HS-27A (cell line): ENCODE measurements around the gene SPTSSB.

Experiments
- DNase-seq: peaks from one replicate; pipeline ENCODE4 v3.0.0-alpha.2; 2012; ENCODE audit warnings: low read depth, missing footprints

SPTSSB gene

GRCh38 chr3:161339517-161340500, 31.5 kb downstream of the SPTSSB start:
- no peak for DNase-seq

- no peak for DNase-seq
Measured at GRCh38 chr3:161337311-161337710, 34.0 kb downstream of the SPTSSB start.

- DNase-seq: no peak
Measured at GRCh38 chr3:161336661-161337060, 34.7 kb downstream of the SPTSSB start.

- no peak for DNase-seq
Measured at GRCh38 chr3:161333696-161334095, 37.6 kb downstream of the SPTSSB start.

- no peak for DNase-seq
Measured at GRCh38 chr3:161332792-161333191, 38.5 kb downstream of the SPTSSB start.

- DNase-seq: no peak
Measured at GRCh38 chr3:161325059-161325458, 46.3 kb downstream of the SPTSSB start.

- no peak for DNase-seq
Measured at GRCh38 chr3:161323926-161324621, 47.2 kb downstream of the SPTSSB start.

- no peak for DNase-seq
Measured at GRCh38 chr3:161322781-161323568, 48.3 kb downstream of the SPTSSB start.

GRCh38 chr3:161320837-161321236, 50.5 kb downstream of the SPTSSB start:
- DNase-seq: no peak

- DNase-seq: no peak
Measured at GRCh38 chr3:161319867-161320266, 51.5 kb downstream of the SPTSSB start.

GRCh38 chr3:161317077-161317476, 54.2 kb downstream of the SPTSSB start:
- no peak for DNase-seq

- DNase-seq: no peak
Measured at GRCh38 chr3:161316006-161316689, 55.2 kb downstream of the SPTSSB start.

GRCh38 chr3:161314836-161315395, 56.4 kb downstream of the SPTSSB start:
- no peak for DNase-seq

- no peak for DNase-seq
Measured at GRCh38 chr3:161310649-161311423, 60.5 kb downstream of the SPTSSB start.

- DNase-seq: no peak
Measured at GRCh38 chr3:161305095-161305991, 66.0 kb downstream of the SPTSSB start.

- no peak for DNase-seq
Measured at GRCh38 chr3:161296814-161297213, 74.5 kb downstream of the SPTSSB start.

- DNase-seq: no peak
Measured at GRCh38 chr3:161295325-161295724, 76.0 kb downstream of the SPTSSB start.
